Measurements from ENCODE around the gene CMTR1. TPM values are rescaled to one million over a fixed set of nuclear protein-coding genes. Genes with fewer than 3 reads are reported as not detected.

CMTR1 gene
- total RNA-seq: 16.9 and 17.8 TPM in 2 replicates

GRCh38 chr6:37432916-37433656, at the start of gene CMTR1:
Gene CMTR1 (plus strand): TSS chr6:37433221. CDS start chr6:37435630, 2,409 bp downstream.

GRCh38 chr6:37499433-37500293, 66.6 kb downstream of the CMTR1 start, which contains the start of gene CCDC167:
Gene CCDC167 (minus strand): TSS chr6:37499893. CDS start chr6:37499863, 30 bp downstream.

Other genes with a start within 250 kb of the CMTR1 start
- 7.4 and 8.6 TPM in 2 replicates for gene TBC1D22B, start 175.4 kb upstream of the CMTR1 start, total RNA-seq
- gene TMEM217, start 175.1 kb upstream of the CMTR1 start, total RNA-seq: 0.23 and 1.2 TPM in 2 replicates
- 20.6 and 21.5 TPM in 2 replicates for gene RNF8, start 79.2 kb upstream of the CMTR1 start, total RNA-seq
- gene CCDC167, start 66.7 kb downstream of the CMTR1 start, total RNA-seq: 61.3 and 65.6 TPM in 2 replicates

Data from hair follicular keratinocyte (primary cell).